ENCODE results near the gene INPP5A. TPM values are rescaled to one million over a fixed set of nuclear protein-coding genes. Genes with fewer than 3 reads are reported as not detected.

The INPP5A gene
- total RNA-seq, 1 experiment from 2014 or later: 44.5 TPM

GRCh38 chr10:132565516-132566209 lies 28.1 kb downstream of the INPP5A start:
- Mint-ChIP-seq H3K36me3 (ENCODE audit: insufficient read depth, unreplicated experiment) (no peaks in the 10 kb centered on the region), H3K27ac (ENCODE audit: unreplicated experiment) (no peak overlapping the region), H3K9me3 (ENCODE audit: unreplicated experiment) (no peaks in the 10 kb centered on the region), H3K4me3 (ENCODE audit: unreplicated experiment) (no peak overlapping the region), H3K27me3 (ENCODE audit: insufficient read depth, unreplicated experiment) (no peaks in the 10 kb centered on the region), H3K4me1 (ENCODE audit: low read depth, unreplicated experiment) (no peaks in the 10 kb centered on the region)
- Histone ChIP-seq H3K27me3 (replicated peaks; ENCODE audit: control insufficient read depth, insufficient read depth, low read length) (no peaks in the 10 kb centered on the region), H3K4me3 (ENCODE audit: low read depth, low read length) (no peak overlapping the region), H3K36me3 (ENCODE audit: control insufficient read depth, insufficient read depth, low read length) (no peaks in the 10 kb centered on the region), H3K4me1 (no peaks in the 10 kb centered on the region), H3K9me3 (no peaks in the 10 kb centered on the region)
- no TSS peak for BruUV-seq (replicated peaks)
- DNase-seq: no peak
- no peak for TF ChIP-seq CTCF (IDR thresholded peaks at IDR 0.05; ENCODE audit: insufficient read depth in 1 of 2, low read depth in 1 of 2, low read length in 1 of 2, severe bottlenecking in 1 of 2, unreplicated experiment in 1 of 2)
- intact Hi-C loops (cut with micrococcal nuclease; ENCODE audit: unreplicated experiment): no loop called here
- CTCF ChIA-PET: no interaction called here
- POLR2A ChIA-PET: no interaction called here

- Mint-ChIP-seq H3K36me3 (ENCODE audit: insufficient read depth, unreplicated experiment) (no peaks in the 10 kb centered on the region), H3K27ac (ENCODE audit: unreplicated experiment) (no peak overlapping the region)
- no TSS peak for BruUV-seq (replicated peaks)
Measured at GRCh38 chr10:132566892-132567291, 29.3 kb downstream of the INPP5A start.

GRCh38 chr10:132570265-132570664 lies 32.7 kb downstream of the INPP5A start:
- no TSS peak for BruUV-seq (replicated peaks)
- H3K9me3 Mint-ChIP-seq (ENCODE audit: unreplicated experiment): no peaks in the 10 kb centered on the region

More at GRCh38 chr10:132566892-132567291, 29.3 kb downstream of the INPP5A start:
- Histone ChIP-seq H3K4me1 (peaks cover 7% of the 10 kb centered on the region), H3K4me3 (ENCODE audit: low read depth, low read length) (no peak overlapping the region), H3K36me3 (ENCODE audit: control insufficient read depth, insufficient read depth, low read length) (no peaks in the 10 kb centered on the region), H3K9me3 (no peaks in the 10 kb centered on the region), H3K27me3 (replicated peaks; ENCODE audit: control insufficient read depth, insufficient read depth, low read length) (no peaks in the 10 kb centered on the region)
- ChIA-PET POLR2A (no interaction called here), CTCF (interaction anchor here (0.8 kb wide), 1 partner anchor 9 kb away, joined by 5 read pairs; no protein-coding TSS in a partner anchor)
- no peaks in the 10 kb centered on the region for H3K27me3 Mint-ChIP-seq (ENCODE audit: insufficient read depth, unreplicated experiment)
- intact Hi-C loops (cut with micrococcal nuclease; ENCODE audit: unreplicated experiment): no loop called here
- TF ChIP-seq CTCF (IDR thresholded peaks at IDR 0.05; ENCODE audit: insufficient read depth in 1 of 2, low read depth in 1 of 2, low read length in 1 of 2, severe bottlenecking in 1 of 2, unreplicated experiment in 1 of 2): no peak
- no peak for DNase-seq
- no peak overlapping the region for H3K4me3 Mint-ChIP-seq (ENCODE audit: unreplicated experiment)
- no peaks in the 10 kb centered on the region for H3K9me3 Mint-ChIP-seq (ENCODE audit: unreplicated experiment)
- H3K4me1 Mint-ChIP-seq (ENCODE audit: low read depth, unreplicated experiment): no peaks in the 10 kb centered on the region

More at GRCh38 chr10:132570265-132570664, 32.7 kb downstream of the INPP5A start:
- Mint-ChIP-seq H3K27ac (ENCODE audit: unreplicated experiment) (no peak overlapping the region), H3K4me3 (ENCODE audit: unreplicated experiment) (no peak overlapping the region), H3K36me3 (ENCODE audit: insufficient read depth, unreplicated experiment) (no peaks in the 10 kb centered on the region), H3K27me3 (ENCODE audit: insufficient read depth, unreplicated experiment) (no peaks in the 10 kb centered on the region), H3K4me1 (ENCODE audit: low read depth, unreplicated experiment) (peaks cover 4% of the 10 kb centered on the region)
- Histone ChIP-seq H3K36me3 (ENCODE audit: control insufficient read depth, insufficient read depth, low read length) (no peaks in the 10 kb centered on the region), H3K9me3 (no peaks in the 10 kb centered on the region), H3K4me3 (ENCODE audit: low read depth, low read length) (no peak overlapping the region), H3K4me1 (peaks cover 21% of the 10 kb centered on the region), H3K27me3 (replicated peaks; ENCODE audit: control insufficient read depth, insufficient read depth, low read length) (no peaks in the 10 kb centered on the region)
- CTCF ChIA-PET: no interaction called here
- intact Hi-C loops (cut with micrococcal nuclease; ENCODE audit: unreplicated experiment): no loop called here
- no peak for DNase-seq
- TF ChIP-seq CTCF (IDR thresholded peaks at IDR 0.05; ENCODE audit: insufficient read depth in 1 of 2, low read depth in 1 of 2, low read length in 1 of 2, severe bottlenecking in 1 of 2, unreplicated experiment in 1 of 2): no peak
- POLR2A ChIA-PET: no interaction called here
